GM12875 (cell line): ENCODE data around the gene SLC14A1.
A peak's percentile ranks its signal among the peaks of the same experiment; 100 is the strongest.

Experiments used
- H3K4me3 ChIP-seq: one replicate; pipeline ENCODE4 v1.5.1; 2011; ENCODE audit warnings: low read depth, low read length, control low read depth
- TF ChIP-seq, protein P1 (sequence below): IDR thresholded peaks from 2 replicates; pipeline ENCODE4 v1.5.1; 2011; ENCODE audit warnings: low read depth, mild to moderate bottlenecking, control low read depth, inconsistent platforms, low read length, moderate library complexity, borderline replicate concordance; ENCODE audit not compliant: insufficient read depth

SLC14A1 gene

GRCh38 chr18:45728336-45729010 lies 4.5 kb downstream of the SLC14A1 start:
- TF ChIP-seq, protein P1, sequence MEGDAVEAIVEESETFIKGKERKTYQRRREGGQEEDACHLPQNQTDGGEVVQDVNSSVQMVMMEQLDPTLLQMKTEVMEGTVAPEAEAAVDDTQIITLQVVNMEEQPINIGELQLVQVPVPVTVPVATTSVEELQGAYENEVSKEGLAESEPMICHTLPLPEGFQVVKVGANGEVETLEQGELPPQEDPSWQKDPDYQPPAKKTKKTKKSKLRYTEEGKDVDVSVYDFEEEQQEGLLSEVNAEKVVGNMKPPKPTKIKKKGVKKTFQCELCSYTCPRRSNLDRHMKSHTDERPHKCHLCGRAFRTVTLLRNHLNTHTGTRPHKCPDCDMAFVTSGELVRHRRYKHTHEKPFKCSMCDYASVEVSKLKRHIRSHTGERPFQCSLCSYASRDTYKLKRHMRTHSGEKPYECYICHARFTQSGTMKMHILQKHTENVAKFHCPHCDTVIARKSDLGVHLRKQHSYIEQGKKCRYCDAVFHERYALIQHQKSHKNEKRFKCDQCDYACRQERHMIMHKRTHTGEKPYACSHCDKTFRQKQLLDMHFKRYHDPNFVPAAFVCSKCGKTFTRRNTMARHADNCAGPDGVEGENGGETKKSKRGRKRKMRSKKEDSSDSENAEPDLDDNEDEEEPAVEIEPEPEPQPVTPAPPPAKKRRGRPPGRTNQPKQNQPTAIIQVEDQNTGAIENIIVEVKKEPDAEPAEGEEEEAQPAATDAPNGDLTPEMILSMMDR: no peak
- no peak overlapping the region for H3K4me3 ChIP-seq

GRCh38 chr18:45730832-45731575 lies 7.0 kb downstream of the SLC14A1 start:
- TF ChIP-seq, protein P1: no peak

DNA sequence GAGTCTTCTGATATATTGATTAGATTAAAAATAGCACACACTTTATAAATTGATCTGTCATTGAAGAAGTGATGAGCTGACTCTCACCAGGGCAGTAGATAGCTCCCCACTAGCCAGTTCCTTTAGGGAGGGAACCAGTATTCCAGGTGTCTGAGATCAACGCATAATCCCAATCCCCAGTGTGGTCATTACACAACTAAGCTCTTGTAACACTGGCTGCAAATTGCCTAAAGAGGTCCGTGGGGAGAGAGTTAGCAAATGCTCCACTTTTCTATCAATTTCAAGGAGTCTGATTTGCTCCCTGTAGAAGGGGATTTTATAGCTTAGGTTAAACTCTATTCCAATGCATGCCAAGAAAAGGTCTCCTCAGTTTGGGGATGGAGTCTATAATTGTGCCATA lies 7.7 kb downstream of the SLC14A1 start:
- no peak overlapping the region for H3K4me3 ChIP-seq
- TF ChIP-seq, protein P1: no peak

More at GRCh38 chr18:45730832-45731575, 7.0 kb downstream of the SLC14A1 start:
- H3K4me3 ChIP-seq: no peak overlapping the region

DNA sequence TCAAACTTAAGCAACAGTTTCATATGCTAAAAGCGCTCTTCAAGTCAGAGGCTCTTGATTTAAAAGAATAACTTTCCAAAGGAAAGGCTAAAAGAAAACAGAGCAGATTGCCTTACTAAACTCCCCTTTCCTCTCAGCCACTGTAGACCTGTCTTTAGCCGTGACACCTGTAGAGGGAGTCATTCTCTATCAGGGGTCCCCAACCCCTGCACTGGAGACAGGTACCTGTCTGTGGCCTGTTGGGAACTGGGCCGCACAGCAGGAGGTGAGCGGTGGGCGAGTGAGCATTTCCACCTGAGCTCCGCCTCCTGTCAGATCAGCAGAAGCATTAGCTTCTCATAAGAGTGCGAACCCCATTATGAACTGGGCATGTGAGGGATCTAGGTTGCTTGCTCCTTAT lies 9.6 kb downstream of the SLC14A1 start:
- TF ChIP-seq, protein P1: peak; percentile 15; the same call in 1 of the 2 replicates
- H3K4me3 ChIP-seq: no peak overlapping the region

DNA sequence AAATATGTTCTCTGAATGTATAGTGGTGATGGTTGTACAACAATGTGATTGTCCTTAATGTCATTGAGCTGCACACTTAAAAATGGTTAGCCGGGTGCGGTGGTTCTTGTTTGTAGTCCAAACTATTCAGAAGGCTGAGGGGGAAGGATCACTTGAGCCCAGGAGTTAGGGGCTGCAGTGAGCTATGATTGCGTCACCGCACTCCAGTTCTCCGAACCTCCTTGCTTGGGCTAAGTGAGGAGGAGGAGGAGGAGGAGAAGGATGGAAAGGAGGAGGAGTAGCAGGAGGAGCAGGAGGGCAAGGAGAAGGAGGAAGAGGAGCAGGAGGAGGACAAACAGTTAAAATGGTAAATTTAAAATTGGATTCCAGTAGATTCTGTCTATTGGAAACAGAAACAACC lies 10.5 kb downstream of the SLC14A1 start:
- H3K4me3 ChIP-seq: no peak overlapping the region
- TF ChIP-seq, protein P1: no peak

GRCh38 chr18:45734944-45735343 lies 11.0 kb downstream of the SLC14A1 start:
- TF ChIP-seq, protein P1: no peak
- H3K4me3 ChIP-seq: no peak overlapping the region

- H3K4me3 ChIP-seq: no peak overlapping the region
These were observed 14.7 kb downstream of the SLC14A1 start for GRCh38 chr18:45738660-45739059.

More at GRCh38 chr18:45738660-45739059, 14.7 kb downstream of the SLC14A1 start:
- TF ChIP-seq, protein P1: no peak
